ENCODE data around the gene SREK1.

The SREK1 gene

GRCh38 chr5:66145737-66146136 is 1.6 kb downstream of the SREK1 start:
- H3K27ac ChIP-seq, result peak overlapping the region; percentile 98

GRCh38 chr5:66149950-66150349 is 5.8 kb downstream of the SREK1 start:
- H3K27ac ChIP-seq, result no peak overlapping the region

More at GRCh38 chr5:66145737-66146136, 1.6 kb downstream of the SREK1 start:
- TF ChIP-seq CTCF (conservative IDR thresholded peaks at IDR 0.05), result no peak

GRCh38 chr5:66151030-66151429 is 6.9 kb downstream of the SREK1 start:
- TF ChIP-seq CTCF (conservative IDR thresholded peaks at IDR 0.05), result no peak

More at GRCh38 chr5:66149950-66150349, 5.8 kb downstream of the SREK1 start:
- no peak for TF ChIP-seq CTCF (conservative IDR thresholded peaks at IDR 0.05)

GRCh38 chr5:66151491-66151890 is 7.4 kb downstream of the SREK1 start:
- H3K27ac ChIP-seq, result no peak overlapping the region
- TF ChIP-seq CTCF (conservative IDR thresholded peaks at IDR 0.05), result no peak

More at GRCh38 chr5:66151030-66151429, 6.9 kb downstream of the SREK1 start:
- H3K27ac ChIP-seq, result no peak overlapping the region

GRCh38 chr5:66157046-66157445 is 12.9 kb downstream of the SREK1 start:
- no peak overlapping the region for H3K27ac ChIP-seq
- TF ChIP-seq CTCF (conservative IDR thresholded peaks at IDR 0.05), result no peak

- no peak for TF ChIP-seq CTCF (conservative IDR thresholded peaks at IDR 0.05)
- no peak overlapping the region for H3K27ac ChIP-seq
These were observed 17.3 kb downstream of the SREK1 start for GRCh38 chr5:66161356-66161755.

GRCh38 chr5:66164044-66164790 is 20.1 kb downstream of the SREK1 start:
- no peak for TF ChIP-seq CTCF (conservative IDR thresholded peaks at IDR 0.05)
- no peak overlapping the region for H3K27ac ChIP-seq
